ENCODE measurements around the gene SYNE4.

DNA sequence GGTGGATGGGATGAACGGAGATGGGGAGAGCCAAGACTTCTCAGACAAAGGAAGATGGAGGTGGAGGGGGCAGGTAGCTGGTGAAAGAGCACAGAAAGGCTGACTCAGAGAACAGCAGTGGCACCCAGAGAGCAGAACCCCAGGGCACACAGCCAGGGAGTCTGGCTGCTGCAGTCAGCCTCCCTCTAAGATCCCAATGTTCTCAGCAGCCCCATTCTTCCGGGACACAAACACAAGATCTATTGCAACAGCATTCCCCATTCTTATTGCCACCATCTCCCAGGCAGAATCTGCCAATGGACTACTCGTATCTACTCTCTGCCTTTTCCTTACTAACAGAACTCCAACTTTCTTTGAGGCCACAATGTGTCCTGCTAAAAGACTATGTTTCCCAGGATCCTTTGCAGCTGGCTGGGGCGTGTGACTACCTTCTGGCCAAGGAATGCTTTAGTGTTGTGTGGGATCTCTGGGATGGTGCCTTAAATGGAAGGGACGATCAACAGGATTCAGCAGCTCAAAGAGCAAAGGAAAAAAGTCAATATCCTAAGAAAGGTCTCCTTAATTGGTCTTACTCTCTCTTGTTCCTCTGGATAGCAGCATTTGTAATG lies 37.9 kb upstream of the SYNE4 start:
- TF ChIP-seq MXI1 (IDR thresholded peaks at IDR 0.05; ENCODE audit: borderline replicate concordance, low read depth, low read length) (no peak), POLR2A (IDR thresholded peaks at IDR 0.05; ENCODE audit: low read depth, low read length) (no peak), MAFK (IDR thresholded peaks at IDR 0.05; ENCODE audit: low read depth, low read length) (no peak), RAD21 (IDR thresholded peaks at IDR 0.05; ENCODE audit: low read length) (no peak), BHLHE40 (IDR thresholded peaks at IDR 0.05; ENCODE audit: low read depth, low read length) (no peak), RFX5 (IDR thresholded peaks at IDR 0.05; ENCODE audit: low read depth, low read length) (no peak), RCOR1 (IDR thresholded peaks at IDR 0.05; ENCODE audit: insufficient replicate concordance, low read length) (no peak), CEBPB (IDR thresholded peaks at IDR 0.05; ENCODE audit: low read depth, low read length) (no peak), MAZ (IDR thresholded peaks at IDR 0.05; ENCODE audit: borderline replicate concordance, low read depth, low read length) (no peak)
- TF ChIP-seq, protein P1, sequence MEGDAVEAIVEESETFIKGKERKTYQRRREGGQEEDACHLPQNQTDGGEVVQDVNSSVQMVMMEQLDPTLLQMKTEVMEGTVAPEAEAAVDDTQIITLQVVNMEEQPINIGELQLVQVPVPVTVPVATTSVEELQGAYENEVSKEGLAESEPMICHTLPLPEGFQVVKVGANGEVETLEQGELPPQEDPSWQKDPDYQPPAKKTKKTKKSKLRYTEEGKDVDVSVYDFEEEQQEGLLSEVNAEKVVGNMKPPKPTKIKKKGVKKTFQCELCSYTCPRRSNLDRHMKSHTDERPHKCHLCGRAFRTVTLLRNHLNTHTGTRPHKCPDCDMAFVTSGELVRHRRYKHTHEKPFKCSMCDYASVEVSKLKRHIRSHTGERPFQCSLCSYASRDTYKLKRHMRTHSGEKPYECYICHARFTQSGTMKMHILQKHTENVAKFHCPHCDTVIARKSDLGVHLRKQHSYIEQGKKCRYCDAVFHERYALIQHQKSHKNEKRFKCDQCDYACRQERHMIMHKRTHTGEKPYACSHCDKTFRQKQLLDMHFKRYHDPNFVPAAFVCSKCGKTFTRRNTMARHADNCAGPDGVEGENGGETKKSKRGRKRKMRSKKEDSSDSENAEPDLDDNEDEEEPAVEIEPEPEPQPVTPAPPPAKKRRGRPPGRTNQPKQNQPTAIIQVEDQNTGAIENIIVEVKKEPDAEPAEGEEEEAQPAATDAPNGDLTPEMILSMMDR (conservative IDR thresholded peaks at IDR 0.05; ENCODE audit: low read depth, low read length) = no peak
- TF ChIP-seq, protein P2, sequence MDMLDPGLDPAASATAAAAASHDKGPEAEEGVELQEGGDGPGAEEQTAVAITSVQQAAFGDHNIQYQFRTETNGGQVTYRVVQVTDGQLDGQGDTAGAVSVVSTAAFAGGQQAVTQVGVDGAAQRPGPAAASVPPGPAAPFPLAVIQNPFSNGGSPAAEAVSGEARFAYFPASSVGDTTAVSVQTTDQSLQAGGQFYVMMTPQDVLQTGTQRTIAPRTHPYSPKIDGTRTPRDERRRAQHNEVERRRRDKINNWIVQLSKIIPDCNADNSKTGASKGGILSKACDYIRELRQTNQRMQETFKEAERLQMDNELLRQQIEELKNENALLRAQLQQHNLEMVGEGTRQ (IDR thresholded peaks at IDR 0.05; ENCODE audit: low read depth, low read length) = no peak
- TF ChIP-seq, protein P3, sequence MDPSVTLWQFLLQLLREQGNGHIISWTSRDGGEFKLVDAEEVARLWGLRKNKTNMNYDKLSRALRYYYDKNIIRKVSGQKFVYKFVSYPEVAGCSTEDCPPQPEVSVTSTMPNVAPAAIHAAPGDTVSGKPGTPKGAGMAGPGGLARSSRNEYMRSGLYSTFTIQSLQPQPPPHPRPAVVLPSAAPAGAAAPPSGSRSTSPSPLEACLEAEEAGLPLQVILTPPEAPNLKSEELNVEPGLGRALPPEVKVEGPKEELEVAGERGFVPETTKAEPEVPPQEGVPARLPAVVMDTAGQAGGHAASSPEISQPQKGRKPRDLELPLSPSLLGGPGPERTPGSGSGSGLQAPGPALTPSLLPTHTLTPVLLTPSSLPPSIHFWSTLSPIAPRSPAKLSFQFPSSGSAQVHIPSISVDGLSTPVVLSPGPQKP (IDR thresholded peaks at IDR 0.05; ENCODE audit: borderline replicate concordance, low read depth, low read length) = no peak
